SU-DHL-6 (cell line): ENCODE measurements around the gene C3orf18.

Experiments
- H2AFZ ChIP-seq: fragments of 200-600 bp; sonication (generic); 2 replicates; pipeline ENCODE4 v1.6.1; 2014; ENCODE audit warnings: low read depth, mild to moderate bottlenecking, moderate library complexity, mixed read lengths, antibody characterized with exemption, low read length; ENCODE audit not compliant: severe bottlenecking
- H3F3A ChIP-seq: fragments of 200-600 bp; shearing (Covaris generic); 2 replicates; pipeline ENCODE4 v1.6.0; 2016; ENCODE audit warnings: antibody characterized with exemption, mild to moderate bottlenecking; ENCODE audit not compliant: insufficient read depth
- H3K27ac ChIP-seq: fragments of 200-600 bp; sonication (generic); 2 replicates; pipeline ENCODE4 v1.5.1; 2016; ENCODE audit warnings: low read depth, mild to moderate bottlenecking, low read length, moderate library complexity, mixed read lengths
- H3K27me3 ChIP-seq: fragments of 200-600 bp; sonication (generic), shearing (Covaris generic); 2 replicates; pipeline ENCODE4 v1.6.0; 2014; ENCODE audit warnings: mild to moderate bottlenecking, low read length
- H3K36me3 ChIP-seq: fragments of 200-600 bp; sonication (generic); 2 replicates; pipeline ENCODE4 v1.6.1; 2014; ENCODE audit warnings: mild to moderate bottlenecking, low read length, mixed read lengths
- H3K4me2 ChIP-seq: fragments of 300-600, 200-600 bp; shearing (Covaris generic), sonication (generic); 2 replicates; pipeline ENCODE4 v1.6.0; 2014; ENCODE audit warnings: low read length, low read depth, mild to moderate bottlenecking; ENCODE audit not compliant: poor library complexity, severe bottlenecking
- H3K4me3 ChIP-seq: fragments of 200-600 bp; sonication (generic); 2 replicates; pipeline ENCODE4 v1.5.1; 2014; ENCODE audit warnings: antibody characterized with exemption, low read length, mild to moderate bottlenecking, mixed read lengths; ENCODE audit not compliant: insufficient read depth, poor library complexity, severe bottlenecking
- H3K79me2 ChIP-seq: fragments of 200-600 bp; sonication (generic); 2 replicates; pipeline ENCODE4 v1.6.1; 2014; ENCODE audit warnings: mild to moderate bottlenecking, low read length, moderate library complexity; ENCODE audit not compliant: insufficient read depth
- H3K9ac ChIP-seq: fragments of 200-600 bp; sonication (generic); 2 replicates; pipeline ENCODE4 v1.7.0; 2014; ENCODE audit warnings: mild to moderate bottlenecking, low read length
- H3K9me2 ChIP-seq: fragments of 200-600 bp; sonication (generic); replicated peaks from 2 replicates; pipeline ENCODE4 v1.6.1; 2014; ENCODE audit warnings: low read length; ENCODE audit not compliant: insufficient read depth
- H3K9me3 ChIP-seq: fragments of 200-600 bp; sonication (generic); 2 replicates; pipeline ENCODE4 v1.6.1; 2014; ENCODE audit warnings: low read length, mixed read lengths; ENCODE audit not compliant: insufficient read depth
- H4K20me1 ChIP-seq: fragments of 200-600 bp; sonication (generic); 2 replicates; pipeline ENCODE4 v1.6.1; 2014; ENCODE audit warnings: low read depth, mild to moderate bottlenecking, antibody characterized with exemption, low read length, moderate library complexity, mixed read lengths
- CTCF ChIP-seq: fragments of 200-600 bp; sonication (generic); IDR thresholded peaks from one replicate; pipeline ENCODE4 v1.5.1; 2017; ENCODE audit warnings: antibody characterized with exemption, mild to moderate bottlenecking, low read length, moderate library complexity; ENCODE audit not compliant: insufficient read depth, poor library complexity, severe bottlenecking
- EZH2phosphoT487 ChIP-seq: fragments of 200-600 bp; sonication (generic), shearing (Covaris generic); conservative IDR thresholded peaks from 2 replicates; pipeline ENCODE4 v1.6.1; 2018; ENCODE audit warnings: mild to moderate bottlenecking, antibody characterized with exemption, low read length, moderate library complexity, mixed read lengths

C3orf18 gene

GRCh38 chr3:50585919-50586762 is 18.6 kb upstream of the C3orf18 start:
- Histone ChIP-seq H3F3A (no peaks in the 10 kb centered on the region), H2AFZ (no peak overlapping the region), H3K36me3 (no peaks in the 10 kb centered on the region), H3K4me3 (no peak overlapping the region), H3K27me3 (no peaks in the 10 kb centered on the region), H3K4me2 (no peak overlapping the region), H4K20me1 (no peaks in the 10 kb centered on the region), H3K9me2 (no peaks in the 10 kb centered on the region), H3K9me3 (no peaks in the 10 kb centered on the region), H3K9ac (no peak overlapping the region), H3K79me2 (no peaks in the 10 kb centered on the region), H3K27ac (no peak overlapping the region)
- TF ChIP-seq CTCF (no peak), EZH2phosphoT487 (no peak)

GRCh38 chr3:50584391-50584790 is 16.8 kb upstream of the C3orf18 start:
- TF ChIP-seq EZH2phosphoT487 (no peak), CTCF (no peak)
- Histone ChIP-seq H3K4me3 (no peak overlapping the region), H3F3A (no peaks in the 10 kb centered on the region), H3K79me2 (no peaks in the 10 kb centered on the region), H3K9ac (no peak overlapping the region), H4K20me1 (no peaks in the 10 kb centered on the region), H3K27ac (no peak overlapping the region), H3K4me2 (no peak overlapping the region), H3K27me3 (no peaks in the 10 kb centered on the region), H2AFZ (no peak overlapping the region), H3K36me3 (no peaks in the 10 kb centered on the region), H3K9me3 (no peaks in the 10 kb centered on the region), H3K9me2 (no peaks in the 10 kb centered on the region)

GRCh38 chr3:50583897-50584296 is 16.4 kb upstream of the C3orf18 start:
- H3K36me3 ChIP-seq: no peaks in the 10 kb centered on the region
- TF ChIP-seq EZH2phosphoT487 (no peak), CTCF (no peak)
- H4K20me1 ChIP-seq: no peaks in the 10 kb centered on the region
- H3K4me2 ChIP-seq: no peak overlapping the region
- H2AFZ ChIP-seq: no peak overlapping the region
- H3F3A ChIP-seq: no peaks in the 10 kb centered on the region
- H3K9me3 ChIP-seq: no peaks in the 10 kb centered on the region
- H3K4me3 ChIP-seq: no peak overlapping the region
- H3K79me2 ChIP-seq: no peaks in the 10 kb centered on the region
- H3K9me2 ChIP-seq: no peaks in the 10 kb centered on the region
- no peak overlapping the region for H3K27ac ChIP-seq
- H3K9ac ChIP-seq: no peak overlapping the region
- no peaks in the 10 kb centered on the region for H3K27me3 ChIP-seq
